Pancreas (tissue), 10 donors: ENCODE results near the gene HPSE. TPM values are rescaled to one million over a fixed set of nuclear protein-coding genes. Genes with fewer than 3 reads are reported as not detected.

Experiments used
- ATAC-seq, 4 donors: fragments of 200-7000 bp; cut with Tn5 transposase; one replicate each; pipeline versions ENCODE4 v1.8.0 to v1.9.1; 2020; ENCODE audit warnings: mild to moderate bottlenecking in 4 of 4, moderate library complexity in 4 of 4
- DNase-seq, 6 donors: peaks; one replicate each; pipeline ENCODE4 v3.0.0-alpha.2; 2020
- FAIRE-seq: peaks from 2 replicates; lab custom pipeline; 2012; peaks lifted over from hg19 to GRCh38; lab: Jason Lieb, UNC
- H3K27ac ChIP-seq, 4 donors: fragments of 200-600 bp; sonication (generic); 1 replicate in 3 of 4; 2 replicates in 1 of 4; pipeline versions ENCODE4 v1.5.0 to v1.8.0; 2020
- H3K27me3 ChIP-seq, 4 donors: fragments of 200-600 bp; one replicate each; pipeline ENCODE4 v1.8.0; 2021
- H3K36me3 ChIP-seq, 3 donors: fragments of 200-600 bp; sonication (generic) in 1 of 3; one replicate each; pipeline versions ENCODE4 v1.5.0 to v1.8.0; 2020 to 2021
- H3K4me1 ChIP-seq, 3 donors: fragments of 200-600 bp; one replicate each; pipeline ENCODE4 v1.8.0; 2021
- H3K4me3 ChIP-seq, 4 donors: fragments of 200-600 bp; sonication (generic) in 2 of 4; one replicate each; pipeline versions ENCODE4 v1.5.0 to v1.8.0; 2020 to 2021
- H3K9me3 ChIP-seq, 4 donors: fragments of 200-600 bp; one replicate each; pipeline ENCODE4 v1.8.0; 2021
- WGBS, 2 donors: extraction: QIAGEN DNeasy Blood & Tissue Kit; methylation state at CpG; one replicate each; pipeline ENCODE4 v1.1.7; 2013; 5-methylcytosine and 5-hydroxymethylcytosine counted together
- intact Hi-C, 3 donors: fragments of 100-400 bp; cut with DNase I; formaldehyde crosslinking; loops; one replicate each; pipeline versions ENCODE4 v1.11.1 to v1.14.2; 2022
- polyA plus RNA-seq, 2 donors: library from polyadenylated mRNA; stranded (reverse); fragments of 200-250 nt; gene quantifications; one replicate each; pipeline ENCODE4 v1.2.3, GENCODE V29; 2013
- total RNA-seq, 6 donors: library from RNA; stranded (reverse); fragmentation: NEBNext Ultra II Directional in 4 of 6; extraction: Animal tissue kit (Norgen Biotek cat#: 25700) in 4 of 6; gene quantifications; one replicate each; pipeline versions ENCODE4 v1.2.1 to v1.2.4, GENCODE V29; 2021 to 2023
- TF ChIP-seq, protein P1 (sequence below), 4 donors: fragments of 200-600 bp; sonication (generic) in 3 of 4; IDR thresholded peaks; one replicate each; pipeline versions ENCODE4 v1.5.0 to v1.8.0; 2021; ENCODE audit warnings: antibody characterized with exemption in 4 of 4
- donor health status: healthy with polysubstance abuse.
- donor health status: DM: no; HTN: no; CAD: no; lungs with moderate emphysema.
- donor health status: DM: no; HTN: no; CAD: no.
- donor health status: control.
- donor health status: control.
- donor health status: Bipolar disorder and iron deficiency.
- donor health status: DM: yes; HTN: yes; CAD: no.
- donor health status: DM: no; HTN: no; CAD: no.
- donor health status: DM: no; HTN: no; CAD: no.
- donor health status: DM: yes; HTN: yes; CAD: no.

HPSE gene
- total and polyA plus RNA-seq, 8 donors = 0.12 to 2.5 (median 0.70) TPM

DNA sequence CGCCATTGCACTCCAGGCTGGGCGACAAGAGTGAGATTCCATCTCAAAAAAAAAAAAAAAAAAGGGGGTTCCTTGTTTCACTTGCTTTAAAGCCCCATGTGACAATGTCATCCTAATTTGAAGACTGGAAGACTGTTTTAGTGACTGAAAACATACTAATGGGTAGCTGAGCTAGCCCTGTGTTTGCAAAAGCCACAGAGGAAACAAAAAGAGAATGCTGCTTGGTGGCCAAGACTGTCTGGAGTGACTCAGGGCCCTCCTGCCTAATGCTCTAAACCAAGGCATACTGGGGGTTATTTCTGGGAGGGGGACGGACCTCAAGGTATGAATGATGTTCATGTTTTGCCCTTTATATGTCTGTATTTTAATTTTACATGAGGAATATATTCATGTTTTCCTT, 16.0 kb downstream of the HPSE start:
- no peak overlapping the region for H3K27ac ChIP-seq
- no peak overlapping the region for H3K4me3 ChIP-seq
- TF ChIP-seq, protein P1, sequence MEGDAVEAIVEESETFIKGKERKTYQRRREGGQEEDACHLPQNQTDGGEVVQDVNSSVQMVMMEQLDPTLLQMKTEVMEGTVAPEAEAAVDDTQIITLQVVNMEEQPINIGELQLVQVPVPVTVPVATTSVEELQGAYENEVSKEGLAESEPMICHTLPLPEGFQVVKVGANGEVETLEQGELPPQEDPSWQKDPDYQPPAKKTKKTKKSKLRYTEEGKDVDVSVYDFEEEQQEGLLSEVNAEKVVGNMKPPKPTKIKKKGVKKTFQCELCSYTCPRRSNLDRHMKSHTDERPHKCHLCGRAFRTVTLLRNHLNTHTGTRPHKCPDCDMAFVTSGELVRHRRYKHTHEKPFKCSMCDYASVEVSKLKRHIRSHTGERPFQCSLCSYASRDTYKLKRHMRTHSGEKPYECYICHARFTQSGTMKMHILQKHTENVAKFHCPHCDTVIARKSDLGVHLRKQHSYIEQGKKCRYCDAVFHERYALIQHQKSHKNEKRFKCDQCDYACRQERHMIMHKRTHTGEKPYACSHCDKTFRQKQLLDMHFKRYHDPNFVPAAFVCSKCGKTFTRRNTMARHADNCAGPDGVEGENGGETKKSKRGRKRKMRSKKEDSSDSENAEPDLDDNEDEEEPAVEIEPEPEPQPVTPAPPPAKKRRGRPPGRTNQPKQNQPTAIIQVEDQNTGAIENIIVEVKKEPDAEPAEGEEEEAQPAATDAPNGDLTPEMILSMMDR (IDR thresholded peaks at IDR 0.05) = no peak
- no peaks in the 10 kb centered on the region for H3K4me1 ChIP-seq
- no peak for FAIRE-seq
- intact Hi-C loops = no loop called here
- WGBS, 2 donors = 77 to 80% methylated on average over 3 of the region's 3 CpGs
- no peaks in the 10 kb centered on the region for H3K9me3 ChIP-seq
- no peaks in the 10 kb centered on the region for H3K27me3 ChIP-seq
- ATAC-seq = no peak
- no peak for DNase-seq
- H3K36me3 ChIP-seq = no peaks in the 10 kb centered on the region

DNA sequence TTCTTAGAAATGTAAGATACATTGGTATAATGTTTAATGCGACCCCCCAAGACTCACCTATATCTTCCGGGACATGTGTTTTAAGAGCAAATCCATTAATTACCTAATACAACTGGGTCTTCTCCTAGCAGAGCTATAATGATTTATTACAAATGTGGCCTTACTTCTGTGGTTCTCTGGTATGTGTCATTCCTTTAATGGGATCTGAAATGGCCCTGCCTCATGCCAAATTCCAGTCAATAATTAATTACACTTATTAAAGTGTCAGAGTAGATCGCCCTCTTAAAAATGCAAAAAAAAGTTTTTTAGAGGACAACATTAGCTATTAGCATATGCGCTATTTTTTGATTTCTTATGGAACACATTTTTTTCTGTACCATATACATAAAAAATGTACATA, 17.0 kb downstream of the HPSE start:
- H3K27me3 ChIP-seq = no peaks in the 10 kb centered on the region
- no peak for FAIRE-seq
- TF ChIP-seq, protein P1 (IDR thresholded peaks at IDR 0.05) = no peak
- intact Hi-C loops = no loop called here
- ATAC-seq = no peak
- WGBS, 2 donors = 64 to 71% methylated on average over 4 of the region's 4 CpGs
- H3K4me1 ChIP-seq = no peaks in the 10 kb centered on the region
- H3K36me3 ChIP-seq = no peaks in the 10 kb centered on the region
- H3K27ac ChIP-seq = no peak overlapping the region
- no peaks in the 10 kb centered on the region for H3K9me3 ChIP-seq
- no peak for DNase-seq
- H3K4me3 ChIP-seq = no peak overlapping the region

DNA sequence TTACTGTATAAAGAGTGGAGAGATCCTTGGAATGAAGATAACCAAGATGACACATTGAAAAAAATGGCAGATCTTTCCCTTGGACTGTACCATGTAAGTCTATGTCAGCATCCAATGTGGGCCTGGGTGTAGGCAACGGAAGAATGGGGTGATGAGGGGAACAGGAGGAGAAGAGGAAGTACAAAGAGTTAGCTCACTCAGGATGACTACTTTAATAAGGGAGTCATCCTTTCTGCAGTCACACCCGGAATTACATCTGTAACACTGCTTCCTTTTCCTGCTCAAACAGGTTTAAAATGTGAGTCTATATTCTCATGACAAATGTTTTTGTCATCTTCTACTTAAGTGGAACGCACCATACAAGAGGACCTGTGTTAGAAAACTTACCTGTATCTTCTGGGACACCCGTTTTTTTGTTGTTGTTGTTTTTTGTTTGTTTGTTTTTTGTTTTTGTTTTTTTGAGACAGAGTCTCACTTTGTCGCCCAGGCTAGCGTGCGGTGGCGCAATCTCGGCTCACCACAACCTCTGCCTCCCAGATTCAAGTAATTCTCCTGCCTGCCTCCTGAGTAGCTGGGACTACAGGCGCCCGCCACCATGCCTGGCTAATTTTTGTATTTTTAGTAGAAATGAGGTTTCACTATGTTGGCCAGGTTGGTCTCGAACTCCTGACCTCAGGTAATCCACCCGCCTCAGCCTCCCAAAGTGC, 18.0 kb downstream of the HPSE start:
- no peak for DNase-seq
- no peak for ATAC-seq
- TF ChIP-seq, protein P1 (IDR thresholded peaks at IDR 0.05) = no peak
- no peaks in the 10 kb centered on the region for H3K36me3 ChIP-seq
- no peaks in the 10 kb centered on the region for H3K9me3 ChIP-seq
- H3K4me1 ChIP-seq = no peaks in the 10 kb centered on the region
- no peak overlapping the region for H3K4me3 ChIP-seq
- no peaks in the 10 kb centered on the region for H3K27me3 ChIP-seq
- intact Hi-C loops = no loop called here
- WGBS, 2 donors = 80 to 87% methylated on average over 13 of the region's 13 CpGs
- no peak overlapping the region for H3K27ac ChIP-seq
- FAIRE-seq = no peak

DNA sequence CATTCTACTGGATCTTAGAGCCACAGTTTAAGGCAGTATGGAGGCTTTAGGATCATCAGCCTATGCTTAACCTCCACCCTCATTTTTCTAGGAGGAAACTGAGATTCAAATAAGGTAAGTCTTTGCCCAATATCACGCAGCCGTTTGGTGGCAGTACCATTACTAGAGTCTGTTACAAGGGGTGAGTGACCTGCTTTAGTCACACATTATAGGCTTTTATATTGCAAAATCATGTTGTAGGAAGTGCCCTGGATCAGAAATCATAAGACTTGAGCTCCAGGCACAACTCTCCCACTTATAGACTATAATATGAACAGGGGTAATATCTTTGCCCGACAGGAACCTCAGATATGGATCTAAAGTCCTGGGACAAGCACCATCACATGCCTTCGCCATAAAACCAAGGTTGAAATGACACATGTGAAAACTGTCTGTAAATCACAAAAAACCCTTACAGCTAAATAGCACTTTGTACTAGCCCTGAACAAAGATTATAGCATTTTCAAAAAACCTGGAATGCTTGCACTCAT, 19.2 kb downstream of the HPSE start:
- no peaks in the 10 kb centered on the region for H3K9me3 ChIP-seq
- DNase-seq (no peak), ATAC-seq (no peak), FAIRE-seq (no peak)
- intact Hi-C loops = no loop called here
- WGBS, 2 donors = 90 to 91% methylated on average over 4 of the region's 4 CpGs
- no peaks in the 10 kb centered on the region for H3K27me3 ChIP-seq
- TF ChIP-seq, protein P1 (IDR thresholded peaks at IDR 0.05) = no peak
- no peak overlapping the region for H3K4me3 ChIP-seq
- no peaks in the 10 kb centered on the region for H3K4me1 ChIP-seq
- H3K27ac ChIP-seq = no peak overlapping the region
- no peaks in the 10 kb centered on the region for H3K36me3 ChIP-seq

DNA sequence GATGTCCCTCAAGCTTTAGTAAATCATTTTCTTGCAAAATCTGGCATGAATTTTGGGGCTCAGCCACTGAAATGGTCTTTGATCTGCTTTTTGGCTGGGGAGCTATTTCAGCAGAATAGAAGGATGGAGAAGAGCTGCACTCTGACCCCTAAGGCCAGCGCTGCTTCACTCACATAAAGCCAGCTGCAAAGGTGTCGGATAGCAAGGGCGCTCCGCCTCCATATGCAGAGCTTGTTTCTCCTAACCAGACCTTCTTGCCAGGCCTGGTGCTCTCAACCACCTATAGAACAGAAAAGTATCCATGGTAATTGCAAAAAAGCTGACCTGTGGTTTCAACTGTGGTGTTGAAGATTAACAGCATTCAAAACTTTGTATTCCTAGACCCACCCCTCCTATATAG, 26.0 kb downstream of the HPSE start:
- TF ChIP-seq, protein P1 (IDR thresholded peaks at IDR 0.05) = no peak
- intact Hi-C loops = no loop called here
- ATAC-seq (no peak), DNase-seq (no peak), FAIRE-seq (no peak)
- Histone ChIP-seq H3K9me3 (no peaks in the 10 kb centered on the region), H3K27ac (no peak overlapping the region), H3K36me3 (no peaks in the 10 kb centered on the region), H3K4me1 (no peaks in the 10 kb centered on the region), H3K27me3 (no peaks in the 10 kb centered on the region), H3K4me3 (no peak overlapping the region)
- WGBS, 2 donors = 76 to 87% methylated on average over 4 of the region's 4 CpGs
